Osteocyte (in vitro differentiated cells): ENCODE measurements around the gene ZC3H7B. TPM values are rescaled to one million over a fixed set of nuclear protein-coding genes. Genes with fewer than 3 reads are reported as not detected.

ENCODE experiments used
- DNase-seq: peaks from one replicate; pipeline ENCODE4 v3.0.0; 2021; ENCODE audit warnings: mixed read lengths; ENCODE audit not compliant: unreplicated experiment; ENCODE audit errors: extremely low spot score
- H3K27ac Mint-ChIP-seq: one replicate; pipeline ENCODE4 v1.8.0; 2021; ENCODE audit warnings: mild to moderate bottlenecking, mixed read lengths; ENCODE audit not compliant: unreplicated experiment
- H3K27me3 Mint-ChIP-seq: one replicate; pipeline ENCODE4 v1.8.0; 2021; ENCODE audit warnings: mixed read lengths; ENCODE audit not compliant: unreplicated experiment
- H3K36me3 Mint-ChIP-seq: one replicate; pipeline ENCODE4 v1.8.0; 2021; ENCODE audit warnings: mixed read lengths; ENCODE audit not compliant: unreplicated experiment
- H3K4me1 Mint-ChIP-seq: one replicate; pipeline ENCODE4 v1.8.0; 2021; ENCODE audit warnings: mixed read lengths; ENCODE audit not compliant: unreplicated experiment
- H3K4me3 Mint-ChIP-seq: one replicate; pipeline ENCODE4 v1.8.0; 2021; ENCODE audit warnings: mild to moderate bottlenecking, moderate library complexity, mixed read lengths; ENCODE audit not compliant: unreplicated experiment
- H3K9me3 Mint-ChIP-seq: one replicate; pipeline ENCODE4 v1.8.0; 2021; ENCODE audit warnings: mixed read lengths; ENCODE audit not compliant: unreplicated experiment
- CTCF ChIP-seq: fragments of 200-600 bp; sonication (generic); IDR thresholded peaks from 2 replicates; pipeline ENCODE4 v1.5.0; 2021; ENCODE audit warnings: antibody characterized with exemption, mild to moderate bottlenecking, moderate library complexity
- total RNA-seq: library from RNA; stranded (reverse); gene quantifications from 2 replicates; pipeline ENCODE4 v1.2.1, GENCODE V29; 2021

ZC3H7B gene
- total RNA-seq, 1 donor from 2014 or later = 82.8 TPM

- H3K9me3 Mint-ChIP-seq = no peaks in the 10 kb centered on the region
- H3K27ac Mint-ChIP-seq = no peak overlapping the region
- TF ChIP-seq CTCF = no peak
Observed at GRCh38 chr22:41311487-41311886, 10.2 kb downstream of the ZC3H7B start.

GRCh38 chr22:41314821-41315220 lies 13.5 kb downstream of the ZC3H7B start:
- H3K36me3 Mint-ChIP-seq = peaks cover 5% of the 10 kb centered on the region
- peaks cover 7% of the 10 kb centered on the region for H3K4me1 Mint-ChIP-seq
- no peak overlapping the region for H3K27ac Mint-ChIP-seq
- DNase-seq = no peak
- no peaks in the 10 kb centered on the region for H3K9me3 Mint-ChIP-seq
- no peak for TF ChIP-seq CTCF
- no peaks in the 10 kb centered on the region for H3K27me3 Mint-ChIP-seq
- H3K4me3 Mint-ChIP-seq = no peak overlapping the region

More at GRCh38 chr22:41311487-41311886, 10.2 kb downstream of the ZC3H7B start:
- H3K4me1 Mint-ChIP-seq = peaks cover 24% of the 10 kb centered on the region
- no peak overlapping the region for H3K4me3 Mint-ChIP-seq
- H3K36me3 Mint-ChIP-seq = peaks cover 2% of the 10 kb centered on the region
- H3K27me3 Mint-ChIP-seq = no peaks in the 10 kb centered on the region
- no peak for DNase-seq

GRCh38 chr22:41315586-41315985 lies 14.3 kb downstream of the ZC3H7B start:
- H3K27me3 Mint-ChIP-seq = no peaks in the 10 kb centered on the region
- TF ChIP-seq CTCF = no peak
- H3K27ac Mint-ChIP-seq = no peak overlapping the region
- no peak for DNase-seq
- H3K36me3 Mint-ChIP-seq = peaks cover 7% of the 10 kb centered on the region
- H3K4me3 Mint-ChIP-seq = no peak overlapping the region
- H3K4me1 Mint-ChIP-seq = peaks cover 7% of the 10 kb centered on the region
- H3K9me3 Mint-ChIP-seq = no peaks in the 10 kb centered on the region

GRCh38 chr22:41320416-41321240 lies 19.3 kb downstream of the ZC3H7B start:
- TF ChIP-seq CTCF = no peak
- no peaks in the 10 kb centered on the region for H3K27me3 Mint-ChIP-seq
- no peak overlapping the region for H3K4me3 Mint-ChIP-seq
- no peak for DNase-seq
- no peak overlapping the region for H3K27ac Mint-ChIP-seq
- H3K36me3 Mint-ChIP-seq = peaks cover 17% of the 10 kb centered on the region
- H3K9me3 Mint-ChIP-seq = no peaks in the 10 kb centered on the region
- H3K4me1 Mint-ChIP-seq = peaks cover 3% of the 10 kb centered on the region

- Mint-ChIP-seq H3K9me3 (no peaks in the 10 kb centered on the region), H3K36me3 (peaks cover 35% of the 10 kb centered on the region), H3K27me3 (no peaks in the 10 kb centered on the region), H3K27ac (no peak overlapping the region), H3K4me3 (no peak overlapping the region), H3K4me1 (no peaks in the 10 kb centered on the region)
- TF ChIP-seq CTCF = no peak
- DNase-seq = no peak
Observed at GRCh38 chr22:41324821-41325528, 23.6 kb downstream of the ZC3H7B start.
